Measurements from ENCODE around the gene NOVA1.
A peak's percentile ranks its signal among the peaks of the same experiment; 100 is the strongest.

Gene NOVA1

GRCh38 chr14:26454105-26454504, 143.7 kb downstream of the NOVA1 start:
- no peaks in the 10 kb centered on the region for H3K27me3 ChIP-seq (ENCODE audit: insufficient read depth, low read length)
- no peaks in the 10 kb centered on the region for H3K4me1 ChIP-seq (ENCODE audit: control insufficient read depth, insufficient read depth, low read length, unreplicated experiment)
- H3K79me2 ChIP-seq (ENCODE audit: control insufficient read depth, insufficient read depth, low read length, unreplicated experiment) = no peaks in the 10 kb centered on the region
- H2AFZ ChIP-seq (ENCODE audit: low read length, unreplicated experiment) = no peak overlapping the region
- H3K4me3 ChIP-seq (ENCODE audit: low read depth, low read length) = no peak overlapping the region
- H3K27ac ChIP-seq (ENCODE audit: low read depth, low read length) = no peak overlapping the region
- H3K36me3 ChIP-seq (ENCODE audit: insufficient read depth, low read length) = no peaks in the 10 kb centered on the region

GRCh38 chr14:26448181-26448855, 149.5 kb downstream of the NOVA1 start:
- Histone ChIP-seq H3K27ac (ENCODE audit: low read depth, low read length) (no peak overlapping the region), H3K79me2 (ENCODE audit: control insufficient read depth, insufficient read depth, low read length, unreplicated experiment) (no peaks in the 10 kb centered on the region), H3K4me3 (ENCODE audit: low read depth, low read length) (no peak overlapping the region), H2AFZ (ENCODE audit: low read length, unreplicated experiment) (no peak overlapping the region), H3K4me1 (ENCODE audit: control insufficient read depth, insufficient read depth, low read length, unreplicated experiment) (no peaks in the 10 kb centered on the region), H3K36me3 (ENCODE audit: insufficient read depth, low read length) (no peaks in the 10 kb centered on the region), H3K27me3 (ENCODE audit: insufficient read depth, low read length) (no peaks in the 10 kb centered on the region)

- no peak overlapping the region for H2AFZ ChIP-seq (ENCODE audit: low read length, unreplicated experiment)
- H3K27ac ChIP-seq (ENCODE audit: low read depth, low read length) = no peak overlapping the region
- no peak overlapping the region for H3K4me3 ChIP-seq (ENCODE audit: low read depth, low read length)
- H3K27me3 ChIP-seq (ENCODE audit: insufficient read depth, low read length) = no peaks in the 10 kb centered on the region
- H3K79me2 ChIP-seq (ENCODE audit: control insufficient read depth, insufficient read depth, low read length, unreplicated experiment) = no peaks in the 10 kb centered on the region
- H3K36me3 ChIP-seq (ENCODE audit: insufficient read depth, low read length) = no peaks in the 10 kb centered on the region
- H3K4me1 ChIP-seq (ENCODE audit: control insufficient read depth, insufficient read depth, low read length, unreplicated experiment) = no peaks in the 10 kb centered on the region
Observed at GRCh38 chr14:26444822-26445221, 153.0 kb downstream of the NOVA1 start.

GRCh38 chr14:26443654-26444053, 154.2 kb downstream of the NOVA1 start:
- H3K79me2 ChIP-seq (ENCODE audit: control insufficient read depth, insufficient read depth, low read length, unreplicated experiment) = no peaks in the 10 kb centered on the region
- no peaks in the 10 kb centered on the region for H3K4me1 ChIP-seq (ENCODE audit: control insufficient read depth, insufficient read depth, low read length, unreplicated experiment)
- no peak overlapping the region for H3K27ac ChIP-seq (ENCODE audit: low read depth, low read length)
- H3K4me3 ChIP-seq (ENCODE audit: low read depth, low read length) = no peak overlapping the region
- no peak overlapping the region for H2AFZ ChIP-seq (ENCODE audit: low read length, unreplicated experiment)
- H3K27me3 ChIP-seq (ENCODE audit: insufficient read depth, low read length) = no peaks in the 10 kb centered on the region
- no peaks in the 10 kb centered on the region for H3K36me3 ChIP-seq (ENCODE audit: insufficient read depth, low read length)

- peaks cover 6% of the 10 kb centered on the region; the same call in 1 of the 2 replicates for H3K27me3 ChIP-seq (ENCODE audit: insufficient read depth, low read length)
- H3K36me3 ChIP-seq (ENCODE audit: insufficient read depth, low read length) = no peaks in the 10 kb centered on the region
- no peak overlapping the region for H2AFZ ChIP-seq (ENCODE audit: low read length, unreplicated experiment)
- H3K4me3 ChIP-seq (ENCODE audit: low read depth, low read length) = no peak overlapping the region
- H3K79me2 ChIP-seq (ENCODE audit: control insufficient read depth, insufficient read depth, low read length, unreplicated experiment) = no peaks in the 10 kb centered on the region
- no peak overlapping the region for H3K27ac ChIP-seq (ENCODE audit: low read depth, low read length)
- peaks cover 6% of the 10 kb centered on the region for H3K4me1 ChIP-seq (ENCODE audit: control insufficient read depth, insufficient read depth, low read length, unreplicated experiment)
Observed at GRCh38 chr14:26429205-26429604, 168.6 kb downstream of the NOVA1 start.

- Histone ChIP-seq H3K36me3 (ENCODE audit: insufficient read depth, low read length) (no peaks in the 10 kb centered on the region), H2AFZ (ENCODE audit: low read length, unreplicated experiment) (peak overlapping the region; percentile 49), H3K4me1 (ENCODE audit: control insufficient read depth, insufficient read depth, low read length, unreplicated experiment) (peaks cover 6% of the 10 kb centered on the region), H3K4me3 (ENCODE audit: low read depth, low read length) (no peak overlapping the region), H3K27me3 (ENCODE audit: insufficient read depth, low read length) (peaks cover 6% of the 10 kb centered on the region; the same call in 1 of the 2 replicates), H3K79me2 (ENCODE audit: control insufficient read depth, insufficient read depth, low read length, unreplicated experiment) (no peaks in the 10 kb centered on the region), H3K27ac (ENCODE audit: low read depth, low read length) (no peak overlapping the region)
Observed at GRCh38 chr14:26427097-26427496, 170.7 kb downstream of the NOVA1 start.

GRCh38 chr14:26424537-26424936, 173.3 kb downstream of the NOVA1 start:
- Histone ChIP-seq H3K36me3 (ENCODE audit: insufficient read depth, low read length) (no peaks in the 10 kb centered on the region), H3K79me2 (ENCODE audit: control insufficient read depth, insufficient read depth, low read length, unreplicated experiment) (no peaks in the 10 kb centered on the region), H3K4me1 (ENCODE audit: control insufficient read depth, insufficient read depth, low read length, unreplicated experiment) (peaks cover 6% of the 10 kb centered on the region), H2AFZ (ENCODE audit: low read length, unreplicated experiment) (no peak overlapping the region), H3K27me3 (ENCODE audit: insufficient read depth, low read length) (peaks cover 6% of the 10 kb centered on the region; the same call in 1 of the 2 replicates), H3K4me3 (ENCODE audit: low read depth, low read length) (no peak overlapping the region), H3K27ac (ENCODE audit: low read depth, low read length) (no peak overlapping the region)

- Histone ChIP-seq H3K79me2 (ENCODE audit: control insufficient read depth, insufficient read depth, low read length, unreplicated experiment) (no peaks in the 10 kb centered on the region), H3K27me3 (ENCODE audit: insufficient read depth, low read length) (peaks cover 23% of the 10 kb centered on the region), H3K4me3 (ENCODE audit: low read depth, low read length) (no peak overlapping the region), H3K36me3 (ENCODE audit: insufficient read depth, low read length) (no peaks in the 10 kb centered on the region), H3K27ac (ENCODE audit: low read depth, low read length) (no peak overlapping the region), H3K4me1 (ENCODE audit: control insufficient read depth, insufficient read depth, low read length, unreplicated experiment) (no peaks in the 10 kb centered on the region), H2AFZ (ENCODE audit: low read length, unreplicated experiment) (no peak overlapping the region)
Observed at GRCh38 chr14:26415618-26416123, 182.2 kb downstream of the NOVA1 start.

GRCh38 chr14:26414926-26415325, 182.9 kb downstream of the NOVA1 start:
- Histone ChIP-seq H3K4me1 (ENCODE audit: control insufficient read depth, insufficient read depth, low read length, unreplicated experiment) (no peaks in the 10 kb centered on the region), H3K27me3 (ENCODE audit: insufficient read depth, low read length) (peaks cover 23% of the 10 kb centered on the region), H3K4me3 (ENCODE audit: low read depth, low read length) (no peak overlapping the region), H3K27ac (ENCODE audit: low read depth, low read length) (no peak overlapping the region), H3K79me2 (ENCODE audit: control insufficient read depth, insufficient read depth, low read length, unreplicated experiment) (no peaks in the 10 kb centered on the region), H2AFZ (ENCODE audit: low read length, unreplicated experiment) (no peak overlapping the region), H3K36me3 (ENCODE audit: insufficient read depth, low read length) (no peaks in the 10 kb centered on the region)

GRCh38 chr14:26414103-26414502, 183.7 kb downstream of the NOVA1 start:
- Histone ChIP-seq H3K27me3 (ENCODE audit: insufficient read depth, low read length) (peaks cover 23% of the 10 kb centered on the region), H3K36me3 (ENCODE audit: insufficient read depth, low read length) (no peaks in the 10 kb centered on the region), H3K27ac (ENCODE audit: low read depth, low read length) (no peak overlapping the region), H3K4me1 (ENCODE audit: control insufficient read depth, insufficient read depth, low read length, unreplicated experiment) (no peaks in the 10 kb centered on the region), H3K79me2 (ENCODE audit: control insufficient read depth, insufficient read depth, low read length, unreplicated experiment) (no peaks in the 10 kb centered on the region), H2AFZ (ENCODE audit: low read length, unreplicated experiment) (no peak overlapping the region), H3K4me3 (ENCODE audit: low read depth, low read length) (no peak overlapping the region)

GRCh38 chr14:26412421-26412820, 185.4 kb downstream of the NOVA1 start:
- H3K79me2 ChIP-seq (ENCODE audit: control insufficient read depth, insufficient read depth, low read length, unreplicated experiment) = no peaks in the 10 kb centered on the region
- no peaks in the 10 kb centered on the region for H3K4me1 ChIP-seq (ENCODE audit: control insufficient read depth, insufficient read depth, low read length, unreplicated experiment)
- no peaks in the 10 kb centered on the region for H3K36me3 ChIP-seq (ENCODE audit: insufficient read depth, low read length)
- no peak overlapping the region for H3K4me3 ChIP-seq (ENCODE audit: low read depth, low read length)
- H3K27me3 ChIP-seq (ENCODE audit: insufficient read depth, low read length) = peaks cover 23% of the 10 kb centered on the region
- no peak overlapping the region for H3K27ac ChIP-seq (ENCODE audit: low read depth, low read length)
- H2AFZ ChIP-seq (ENCODE audit: low read length, unreplicated experiment) = no peak overlapping the region
